ENCODE results near the gene ERC2.

ERC2 gene

GRCh38 chr3:55790596-55791350 lies 677.5 kb downstream of the ERC2 start:
- no peak for DNase-seq (ENCODE audit: low spot score)

- no peak for DNase-seq (ENCODE audit: low spot score)
Measured at GRCh38 chr3:55789516-55789915, 678.8 kb downstream of the ERC2 start.

GRCh38 chr3:55782807-55783206 lies 685.5 kb downstream of the ERC2 start:
- DNase-seq (ENCODE audit: low spot score) = no peak

GRCh38 chr3:55782351-55782750 lies 685.9 kb downstream of the ERC2 start:
- no peak for DNase-seq (ENCODE audit: low spot score)

GRCh38 chr3:55780913-55781312 lies 687.4 kb downstream of the ERC2 start:
- no peak for DNase-seq (ENCODE audit: low spot score)

GRCh38 chr3:55779543-55779942 lies 688.7 kb downstream of the ERC2 start:
- no peak for DNase-seq (ENCODE audit: low spot score)

- DNase-seq (ENCODE audit: low spot score) = no peak
Measured at GRCh38 chr3:55775366-55776154, 692.7 kb downstream of the ERC2 start.

GRCh38 chr3:55774856-55775255 lies 693.4 kb downstream of the ERC2 start:
- DNase-seq (ENCODE audit: low spot score) = no peak

GRCh38 chr3:55771503-55771902 lies 696.8 kb downstream of the ERC2 start:
- no peak for DNase-seq (ENCODE audit: low spot score)

GRCh38 chr3:55770077-55770476 lies 698.2 kb downstream of the ERC2 start:
- no peak for DNase-seq (ENCODE audit: low spot score)

GRCh38 chr3:55766753-55767152 lies 701.5 kb downstream of the ERC2 start:
- DNase-seq (ENCODE audit: low spot score) = no peak

GRCh38 chr3:55765906-55766701 lies 702.2 kb downstream of the ERC2 start:
- no peak for DNase-seq (ENCODE audit: low spot score)

- DNase-seq (ENCODE audit: low spot score) = no peak
Measured at GRCh38 chr3:55765398-55765797, 702.9 kb downstream of the ERC2 start.

GRCh38 chr3:55756976-55757375 lies 711.3 kb downstream of the ERC2 start:
- DNase-seq (ENCODE audit: low spot score) = no peak

- DNase-seq (ENCODE audit: low spot score) = no peak
Measured at GRCh38 chr3:55755516-55756205, 712.6 kb downstream of the ERC2 start.

GRCh38 chr3:55752911-55753310 lies 715.4 kb downstream of the ERC2 start:
- no peak for DNase-seq (ENCODE audit: low spot score)

- DNase-seq (ENCODE audit: low spot score) = no peak
Measured at GRCh38 chr3:55751730-55752129, 716.5 kb downstream of the ERC2 start.

GRCh38 chr3:55750525-55750924 lies 717.7 kb downstream of the ERC2 start:
- no peak for DNase-seq (ENCODE audit: low spot score)

GRCh38 chr3:55749036-55749435 lies 719.2 kb downstream of the ERC2 start:
- DNase-seq (ENCODE audit: low spot score) = no peak

- no peak for DNase-seq (ENCODE audit: low spot score)
Measured at GRCh38 chr3:55746808-55747413, 721.4 kb downstream of the ERC2 start.

- no peak for DNase-seq (ENCODE audit: low spot score)
Measured at GRCh38 chr3:55742832-55743136, 725.5 kb downstream of the ERC2 start.

All from hematopoietic multipotent progenitor cell treated with erythropoietin and hydrocortisone succinate and interleukin-3 and kit ligand, for 17 days (in vitro differentiated cells).